PC-3 (cell line): ENCODE measurements around the gene KCTD16. TPM values are rescaled to one million over a fixed set of nuclear protein-coding genes. Genes with fewer than 3 reads are reported as not detected.

ENCODE experiments used
- ATAC-seq: fragments of 200-7000 bp; cut with Tn5 transposase; 2 replicates; pipeline ENCODE4 v1.9.1; 2020; ENCODE audit warnings: mild to moderate bottlenecking, moderate library complexity
- BruUV-seq: library from RNA; stranded (reverse); fragments of 400-500 nt; replicated peaks from 2 replicates; lab custom pipeline; 2021; lab: Mats Ljungman, UMichigan
- CTCF ChIA-PET: fragments of 300-600 bp; sonication (Branson Sonifier 250); formaldehyde crosslinking; loops from one replicate; lab custom pipeline; 2022; ENCODE audit warnings: antibody characterized with exemption; lab: Charles Lee
- POLR2A ChIA-PET: fragments of 300-600 bp; sonication (Branson Sonifier 250); formaldehyde crosslinking; loops from one replicate; lab custom pipeline; 2022; ENCODE audit warnings: antibody characterized with exemption; ENCODE audit not compliant: unreplicated experiment; lab: Charles Lee
- DNase-seq: peaks from one replicate; pipeline ENCODE4 v3.0.0-alpha.2; 2015
- H2AFZ ChIP-seq: fragments of 300-600 bp; sonication (generic); 2 replicates; pipeline ENCODE4 v1.6.0; 2016; ENCODE audit warnings: antibody characterized with exemption, low read length
- H3F3A ChIP-seq: fragments of 300-600 bp; sonication (generic); one replicate; pipeline ENCODE4 v1.6.0; 2017; ENCODE audit warnings: antibody characterized with exemption, low read length, control low read depth, mild to moderate bottlenecking; ENCODE audit not compliant: unreplicated experiment
- H3K27ac ChIP-seq: fragments of 300-600 bp; sonication (generic); 2 replicates; pipeline ENCODE4 v1.5.1; 2016; ENCODE audit warnings: mild to moderate bottlenecking, low read length
- H3K27me3 ChIP-seq: fragments of 300-600 bp; sonication (generic); 2 replicates; pipeline ENCODE4 v1.6.1; 2016; ENCODE audit warnings: low read length, mixed read lengths
- H3K36me3 ChIP-seq: fragments of 300-600 bp; sonication (generic); 2 replicates; pipeline ENCODE4 v1.6.1; 2016; ENCODE audit warnings: low read depth, mixed run types, low read length, mixed read lengths
- H3K4me1 ChIP-seq: fragments of 300-600 bp; sonication (generic); 2 replicates; pipeline ENCODE4 v1.5.1; 2016; ENCODE audit warnings: low read length; ENCODE audit not compliant: insufficient read depth
- H3K4me2 ChIP-seq: fragments of 300-600 bp; sonication (generic); 2 replicates; pipeline ENCODE4 v1.6.0; 2016; ENCODE audit warnings: low read length
- H3K4me3 ChIP-seq: fragments of 300-600 bp; sonication (generic); 2 replicates; pipeline ENCODE4 v1.5.1; 2016; ENCODE audit warnings: mild to moderate bottlenecking, low read length, mixed read lengths
- H3K79me2 ChIP-seq: fragments of 300-600 bp; sonication (generic); 2 replicates; pipeline ENCODE4 v1.6.1; 2017; ENCODE audit warnings: low read length, mixed read lengths
- H3K9ac ChIP-seq: fragments of 300-600 bp; sonication (generic); 2 replicates; pipeline ENCODE4 v1.6.0; 2016; ENCODE audit warnings: mild to moderate bottlenecking, low read length
- H3K9me2 ChIP-seq: fragments of 300-600 bp; sonication (generic); replicated peaks from 2 replicates; pipeline ENCODE4 v1.6.1; 2016; ENCODE audit warnings: mixed run types, low read length, mixed read lengths
- H3K9me3 ChIP-seq: fragments of 300-600 bp; sonication (generic); 2 replicates; pipeline ENCODE4 v1.6.1; 2016; ENCODE audit warnings: low read length, mixed read lengths
- H4K20me1 ChIP-seq: fragments of 300-600 bp; sonication (generic); 2 replicates; pipeline ENCODE4 v1.6.1; 2016; ENCODE audit warnings: low read length, mixed read lengths
- EZH2 ChIP-seq: fragments of 300-600 bp; sonication (generic); IDR thresholded peaks from one replicate; pipeline ENCODE4 v1.6.1; 2017; ENCODE audit warnings: antibody characterized with exemption, mild to moderate bottlenecking, low read length; ENCODE audit not compliant: unreplicated experiment
- EZH2phosphoT487 ChIP-seq: fragments of 300-600 bp; sonication (generic); IDR thresholded peaks from 2 replicates; pipeline ENCODE4 v1.6.1; 2018; ENCODE audit warnings: mild to moderate bottlenecking, antibody characterized with exemption, low read length, borderline replicate concordance
- intact Hi-C: fragments of 100-400 bp; cut with micrococcal nuclease; formaldehyde crosslinking; loops from 2 replicates; pipeline ENCODE4 v1.9.0; 2023
- total RNA-seq: library from RNA; depleted of rRNA; stranded (reverse); fragments of >200 nt; gene quantifications from 2 replicates; pipeline ENCODE4 v1.2.3, GENCODE V29; 2014
- TF ChIP-seq, protein P1 (sequence below): fragments of 300-600 bp; sonication (generic); conservative IDR thresholded peaks from 2 replicates; pipeline ENCODE4 v1.5.1; 2017; ENCODE audit warnings: antibody characterized with exemption, low read depth, mild to moderate bottlenecking, low read length

The KCTD16 gene
- total RNA-seq, 1 experiment from 2014 or later, result not detected

DNA sequence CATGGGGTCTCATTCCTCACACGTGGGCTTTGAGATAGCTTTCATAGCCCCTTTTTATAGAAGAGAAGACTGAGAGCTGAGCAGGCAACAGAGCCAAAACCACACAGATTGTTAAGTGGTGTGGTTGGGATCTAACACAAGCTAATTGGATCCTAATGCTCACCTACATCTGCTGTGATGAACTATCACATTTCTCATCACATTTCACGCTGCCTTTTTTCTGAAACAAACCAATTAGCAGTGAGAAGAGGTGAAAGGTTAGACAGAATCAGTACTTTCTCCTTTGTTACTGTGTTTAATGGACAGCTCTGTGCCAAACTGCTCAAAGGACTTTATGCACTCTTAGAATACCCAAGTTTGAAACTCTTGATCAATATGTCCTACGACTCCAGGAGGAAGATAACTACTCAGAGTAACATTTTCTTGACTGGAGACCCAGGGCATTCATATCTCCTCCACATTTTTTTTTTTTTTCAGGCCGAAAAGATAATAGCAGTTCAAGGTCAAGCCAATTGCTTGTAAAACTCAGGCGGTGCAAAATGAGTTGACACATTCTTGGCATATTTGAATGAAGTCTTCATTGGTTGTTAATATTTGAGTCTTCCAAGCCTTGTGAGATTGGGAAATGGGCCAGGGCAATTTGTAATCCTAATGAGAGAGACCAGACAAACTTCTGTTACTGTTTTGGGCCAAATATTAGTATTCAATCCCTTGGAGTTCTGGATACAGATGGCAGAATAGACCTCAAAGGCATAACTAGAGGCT is 138.4 kb downstream of the KCTD16 start:
- Histone ChIP-seq H3K9ac (no peak overlapping the region), H3K36me3 (no peaks in the 10 kb centered on the region), H4K20me1 (no peaks in the 10 kb centered on the region), H3K4me3 (no peak overlapping the region), H3K4me2 (no peak overlapping the region), H3K79me2 (no peaks in the 10 kb centered on the region), H3K27ac (no peak overlapping the region), H3K9me3 (no peaks in the 10 kb centered on the region), H3K27me3 (no peaks in the 10 kb centered on the region), H2AFZ (no peak overlapping the region), H3K4me1 (no peaks in the 10 kb centered on the region), H3K9me2 (no peaks in the 10 kb centered on the region), H3F3A (no peaks in the 10 kb centered on the region)
- no peak for TF ChIP-seq EZH2phosphoT487
- TF ChIP-seq EZH2, result no peak
- TF ChIP-seq, protein P1, sequence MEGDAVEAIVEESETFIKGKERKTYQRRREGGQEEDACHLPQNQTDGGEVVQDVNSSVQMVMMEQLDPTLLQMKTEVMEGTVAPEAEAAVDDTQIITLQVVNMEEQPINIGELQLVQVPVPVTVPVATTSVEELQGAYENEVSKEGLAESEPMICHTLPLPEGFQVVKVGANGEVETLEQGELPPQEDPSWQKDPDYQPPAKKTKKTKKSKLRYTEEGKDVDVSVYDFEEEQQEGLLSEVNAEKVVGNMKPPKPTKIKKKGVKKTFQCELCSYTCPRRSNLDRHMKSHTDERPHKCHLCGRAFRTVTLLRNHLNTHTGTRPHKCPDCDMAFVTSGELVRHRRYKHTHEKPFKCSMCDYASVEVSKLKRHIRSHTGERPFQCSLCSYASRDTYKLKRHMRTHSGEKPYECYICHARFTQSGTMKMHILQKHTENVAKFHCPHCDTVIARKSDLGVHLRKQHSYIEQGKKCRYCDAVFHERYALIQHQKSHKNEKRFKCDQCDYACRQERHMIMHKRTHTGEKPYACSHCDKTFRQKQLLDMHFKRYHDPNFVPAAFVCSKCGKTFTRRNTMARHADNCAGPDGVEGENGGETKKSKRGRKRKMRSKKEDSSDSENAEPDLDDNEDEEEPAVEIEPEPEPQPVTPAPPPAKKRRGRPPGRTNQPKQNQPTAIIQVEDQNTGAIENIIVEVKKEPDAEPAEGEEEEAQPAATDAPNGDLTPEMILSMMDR, result no peak
- CTCF ChIA-PET, result no interaction called here
- intact Hi-C loops, result no loop called here
- ATAC-seq (no peak), DNase-seq (no peak)
- no TSS peak for BruUV-seq
- POLR2A ChIA-PET, result no interaction called here

DNA sequence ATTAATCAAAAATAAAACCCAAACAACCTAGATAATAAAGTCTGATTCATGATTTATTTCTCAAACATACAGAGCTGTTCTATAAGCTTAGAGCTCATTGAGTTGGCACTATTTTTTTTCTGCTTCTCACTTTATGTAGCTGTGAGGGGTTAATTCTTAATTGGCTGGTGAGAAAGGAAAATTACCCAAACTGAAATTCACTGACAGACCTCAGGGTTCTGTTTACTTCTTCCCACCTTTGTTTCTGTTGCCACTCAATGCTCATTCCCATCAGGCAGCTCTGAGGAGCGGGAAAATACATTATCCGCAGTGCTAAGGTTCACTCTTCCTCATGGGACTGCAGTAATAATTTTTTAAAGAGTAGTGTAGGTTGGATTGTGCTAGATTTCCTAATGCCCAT is 139.9 kb downstream of the KCTD16 start:
- Histone ChIP-seq H3K27ac (no peak overlapping the region), H3F3A (no peaks in the 10 kb centered on the region), H2AFZ (no peak overlapping the region), H4K20me1 (no peaks in the 10 kb centered on the region), H3K4me2 (no peak overlapping the region), H3K36me3 (no peaks in the 10 kb centered on the region), H3K4me3 (no peak overlapping the region), H3K27me3 (no peaks in the 10 kb centered on the region), H3K4me1 (no peaks in the 10 kb centered on the region), H3K79me2 (no peaks in the 10 kb centered on the region), H3K9me3 (no peaks in the 10 kb centered on the region), H3K9ac (no peak overlapping the region), H3K9me2 (no peaks in the 10 kb centered on the region)
- DNase-seq (no peak), ATAC-seq (no peak)
- intact Hi-C loops, result no loop called here
- POLR2A ChIA-PET, result no interaction called here
- no TSS peak for BruUV-seq
- CTCF ChIA-PET, result interaction anchor here (0.6 kb wide), 1 partner anchor 34 kb away, joined by 3 read pairs; no protein-coding TSS in a partner anchor
- TF ChIP-seq EZH2 (no peak), EZH2phosphoT487 (no peak)
- TF ChIP-seq, protein P1, result no peak

DNA sequence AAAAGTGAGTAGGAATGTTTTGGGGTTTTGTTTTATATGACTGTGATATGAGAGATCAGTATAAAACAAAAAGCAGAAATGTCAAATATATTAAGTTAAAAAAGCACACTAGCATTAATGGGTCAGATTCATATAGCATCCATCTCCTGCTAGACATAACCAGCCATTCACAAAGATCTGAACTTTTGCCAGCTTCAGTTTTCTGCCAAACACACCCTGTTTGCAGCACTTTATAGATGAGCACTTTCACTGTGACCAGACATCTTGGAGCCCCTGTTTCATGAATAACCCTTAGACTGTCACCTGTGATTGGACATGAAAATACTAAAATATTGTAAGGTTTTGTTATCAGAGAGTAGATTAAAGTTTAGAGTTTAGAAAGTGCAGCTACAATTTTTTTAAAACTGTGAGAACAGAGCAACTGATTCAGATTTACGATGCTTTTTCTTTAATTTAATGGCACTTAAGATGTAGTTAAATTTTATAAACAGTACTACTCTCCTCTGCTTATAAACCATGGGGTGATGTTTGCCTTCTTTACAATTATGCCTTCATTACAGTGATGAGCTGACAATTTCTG is 142.6 kb downstream of the KCTD16 start:
- Histone ChIP-seq H3K9me2 (no peaks in the 10 kb centered on the region), H3K9ac (no peak overlapping the region), H3K9me3 (no peaks in the 10 kb centered on the region), H3K79me2 (no peaks in the 10 kb centered on the region), H3K4me2 (no peak overlapping the region), H3K4me1 (no peaks in the 10 kb centered on the region), H3K36me3 (no peaks in the 10 kb centered on the region), H3F3A (no peaks in the 10 kb centered on the region), H3K27ac (no peak overlapping the region), H4K20me1 (no peaks in the 10 kb centered on the region), H3K4me3 (no peak overlapping the region), H2AFZ (no peak overlapping the region), H3K27me3 (peaks cover 13% of the 10 kb centered on the region)
- intact Hi-C loops, result no loop called here
- BruUV-seq, result no TSS peak
- ATAC-seq, result no peak
- POLR2A ChIA-PET, result no interaction called here
- CTCF ChIA-PET, result no interaction called here
- no peak for TF ChIP-seq EZH2phosphoT487
- TF ChIP-seq, protein P1, result no peak
- no peak for TF ChIP-seq EZH2
- DNase-seq, result no peak
